Measurements from ENCODE around the gene DLG2. TPM values are rescaled to one million over a fixed set of nuclear protein-coding genes. Genes with fewer than 3 reads are reported as not detected.

The DLG2 gene
- polyA plus RNA-seq, 2 donors, result 2.6 to 6.7 TPM

DNA sequence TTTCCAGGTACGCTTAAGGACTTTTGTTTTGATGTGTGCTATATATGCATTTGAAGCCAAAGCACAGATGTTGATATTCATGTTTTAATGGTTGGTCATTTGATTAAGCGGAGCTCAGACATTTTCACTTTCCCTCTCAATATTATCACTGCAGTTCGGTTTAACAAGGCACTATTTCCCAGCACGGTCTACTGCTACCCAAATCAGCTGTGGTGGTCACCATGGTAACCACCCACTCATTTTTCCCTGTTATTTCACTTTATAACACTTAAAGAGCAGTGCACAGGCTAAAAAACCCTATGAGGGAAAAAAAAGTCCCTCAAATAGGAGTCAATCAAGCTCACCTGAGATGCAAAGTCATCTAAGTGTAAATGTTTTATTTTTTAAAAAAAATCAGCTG is 1901.4 kb downstream of the DLG2 start:
- no peaks in the 10 kb centered on the region for H3K4me1 ChIP-seq (ENCODE audit: control insufficient read depth in 2 of 2, insufficient read depth in 2 of 2, low read length in 1 of 2)
- no peaks in the 10 kb centered on the region for H3K9me3 ChIP-seq (ENCODE audit: control insufficient read depth in 2 of 2, insufficient read depth in 1 of 2, low read depth in 1 of 2, low read length in 1 of 2)
- H3K27me3 ChIP-seq (ENCODE audit: control insufficient read depth in 1 of 2, insufficient read depth in 2 of 2, low read length in 2 of 2), result no peaks in the 10 kb centered on the region
- WGBS, 2 donors, result 30 to 40% methylated on average over 4 of the region's 4 CpGs
- no peak overlapping the region for H3K27ac ChIP-seq (ENCODE audit: low read depth in 2 of 2, low read length in 1 of 2)
- H3K4me3 ChIP-seq (ENCODE audit: low read depth in 1 of 2, low read length in 2 of 2), result no peak overlapping the region
- no peaks in the 10 kb centered on the region for H3K36me3 ChIP-seq (ENCODE audit: control insufficient read depth in 2 of 2, insufficient read depth in 2 of 2, low read length in 1 of 2)

DNA sequence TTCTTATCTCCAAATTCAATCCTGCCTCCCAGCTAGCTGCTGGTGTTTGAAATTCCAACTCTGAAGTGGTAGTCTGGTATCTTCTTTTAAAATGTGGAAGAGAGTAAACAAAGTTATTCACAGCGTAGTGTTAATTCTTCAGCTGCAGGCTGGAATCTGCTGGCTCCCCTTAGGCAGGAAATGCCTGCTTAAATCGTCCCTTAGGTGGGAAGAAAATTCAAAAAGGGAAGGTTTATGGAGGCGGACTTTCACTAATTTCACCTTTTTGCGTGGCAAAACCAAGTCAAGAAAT is 1901.9 kb downstream of the DLG2 start:
- Histone ChIP-seq H3K27ac (ENCODE audit: low read depth in 2 of 2, low read length in 1 of 2) (peak overlapping the region; percentile 48 to 60), H3K27me3 (ENCODE audit: control insufficient read depth in 1 of 2, insufficient read depth in 2 of 2, low read length in 2 of 2) (no peaks in the 10 kb centered on the region), H3K4me3 (ENCODE audit: low read depth in 1 of 2, low read length in 2 of 2) (peak overlapping the region in 1 of 2 donors; percentile 46), H3K4me1 (ENCODE audit: control insufficient read depth in 2 of 2, insufficient read depth in 2 of 2, low read length in 1 of 2) (no peaks in the 10 kb centered on the region), H3K36me3 (ENCODE audit: control insufficient read depth in 2 of 2, insufficient read depth in 2 of 2, low read length in 1 of 2) (no peaks in the 10 kb centered on the region), H3K9me3 (ENCODE audit: control insufficient read depth in 2 of 2, insufficient read depth in 1 of 2, low read depth in 1 of 2, low read length in 1 of 2) (no peaks in the 10 kb centered on the region)
- whole genome bisulfite sequencing, 2 donors, result 7 to 15% methylated on average over 4 of the region's 4 CpGs

DNA sequence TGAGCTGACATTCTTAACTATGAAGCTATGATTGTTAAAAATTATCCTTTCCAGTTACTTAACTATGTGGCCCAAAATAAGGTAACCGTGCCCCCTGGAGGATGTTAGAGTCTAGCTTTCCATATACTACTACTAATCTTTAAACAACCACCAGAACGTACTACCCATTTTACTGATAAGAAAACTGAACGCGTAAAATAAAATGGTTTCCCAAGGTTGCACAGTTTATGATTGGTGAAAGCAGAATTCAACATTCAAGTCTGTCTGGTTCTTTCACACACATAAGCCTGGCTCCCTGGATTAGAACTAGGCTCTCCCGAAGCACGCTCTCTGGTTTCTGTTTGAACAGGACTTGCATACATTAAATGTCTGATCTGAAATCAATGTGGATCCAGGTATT is 1903.1 kb downstream of the DLG2 start:
- Histone ChIP-seq H3K9me3 (ENCODE audit: control insufficient read depth in 2 of 2, insufficient read depth in 1 of 2, low read depth in 1 of 2, low read length in 1 of 2) (no peaks in the 10 kb centered on the region), H3K27me3 (ENCODE audit: control insufficient read depth in 1 of 2, insufficient read depth in 2 of 2, low read length in 2 of 2) (no peaks in the 10 kb centered on the region), H3K4me3 (ENCODE audit: low read depth in 1 of 2, low read length in 2 of 2) (peak overlapping the region in 1 of 2 donors; percentile 46), H3K27ac (ENCODE audit: low read depth in 2 of 2, low read length in 1 of 2) (peak overlapping the region in 1 of 2 donors; percentile 60), H3K36me3 (ENCODE audit: control insufficient read depth in 2 of 2, insufficient read depth in 2 of 2, low read length in 1 of 2) (no peaks in the 10 kb centered on the region), H3K4me1 (ENCODE audit: control insufficient read depth in 2 of 2, insufficient read depth in 2 of 2, low read length in 1 of 2) (no peaks in the 10 kb centered on the region)
- 17 to 20% methylated on average over 6 of the region's 6 CpGs for WGBS, 2 donors

DNA sequence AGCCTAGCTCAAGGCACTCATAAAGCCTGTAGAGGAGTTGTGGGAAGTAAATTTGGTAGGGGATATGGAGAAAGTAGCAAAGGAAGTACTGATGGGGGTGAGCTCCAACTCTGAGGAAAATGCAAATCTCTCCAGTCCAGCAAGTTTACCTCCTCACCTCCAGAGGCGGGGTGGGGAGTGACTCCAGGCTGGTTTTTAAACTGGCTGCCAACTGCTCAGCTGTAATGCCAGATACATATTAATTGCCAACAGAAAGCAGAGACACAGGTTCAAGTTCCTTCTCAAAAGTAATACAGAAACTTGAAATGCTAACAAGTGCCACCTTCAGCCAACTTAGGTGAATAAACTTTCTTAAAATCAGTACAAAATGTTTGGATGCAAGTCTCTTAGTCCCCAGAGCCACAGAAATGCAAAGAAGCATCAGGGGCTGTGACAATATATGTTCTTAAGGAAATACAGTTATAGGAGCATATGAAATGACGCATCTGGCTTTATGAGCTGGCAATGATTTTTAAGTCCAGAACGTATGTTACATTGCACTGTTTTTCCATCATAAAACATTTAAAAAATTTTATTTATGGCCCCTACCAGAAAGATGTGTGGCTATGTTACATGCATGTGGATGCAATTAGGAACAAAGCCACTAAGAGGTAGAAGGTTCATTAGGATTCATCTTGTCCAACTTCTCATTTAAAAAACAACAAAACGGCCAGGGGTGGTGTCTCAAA is 1904.6 kb downstream of the DLG2 start:
- Histone ChIP-seq H3K27me3 (ENCODE audit: control insufficient read depth in 1 of 2, insufficient read depth in 2 of 2, low read length in 2 of 2) (peaks cover 0 to 3% of the 10 kb centered on the region in 2 donors), H3K4me1 (ENCODE audit: control insufficient read depth in 2 of 2, insufficient read depth in 2 of 2, low read length in 1 of 2) (no peaks in the 10 kb centered on the region), H3K9me3 (ENCODE audit: control insufficient read depth in 2 of 2, insufficient read depth in 1 of 2, low read depth in 1 of 2, low read length in 1 of 2) (no peaks in the 10 kb centered on the region), H3K27ac (ENCODE audit: low read depth in 2 of 2, low read length in 1 of 2) (peak overlapping the region; percentile 15 to 55), H3K4me3 (ENCODE audit: low read depth in 1 of 2, low read length in 2 of 2) (no peak overlapping the region), H3K36me3 (ENCODE audit: control insufficient read depth in 2 of 2, insufficient read depth in 2 of 2, low read length in 1 of 2) (no peaks in the 10 kb centered on the region)
- 62% methylated on average over 4 of the region's 4 CpGs for WGBS, 2 donors

DNA sequence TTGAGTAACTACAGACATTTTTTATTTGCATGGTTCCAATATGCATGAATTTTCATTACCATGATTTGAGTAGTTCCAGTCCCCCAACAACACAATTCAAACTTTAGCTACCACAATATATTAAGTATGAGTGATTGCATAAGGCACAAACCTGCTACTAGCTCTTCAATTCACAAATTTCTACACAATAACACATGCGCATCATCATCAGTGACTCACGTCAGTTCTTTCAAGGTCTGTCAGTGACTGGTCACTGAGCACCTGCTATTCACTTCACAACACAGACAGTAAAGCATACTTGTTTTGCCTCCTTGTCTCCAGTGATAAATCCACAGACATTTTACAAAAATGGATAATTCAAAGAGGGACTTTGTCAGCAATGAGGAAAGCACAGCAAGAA is 1905.9 kb downstream of the DLG2 start:
- 61 to 65% methylated on average over 2 of the region's 2 CpGs for WGBS, 2 donors
- Histone ChIP-seq H3K4me1 (ENCODE audit: control insufficient read depth in 2 of 2, insufficient read depth in 2 of 2, low read length in 1 of 2) (no peaks in the 10 kb centered on the region), H3K9me3 (ENCODE audit: control insufficient read depth in 2 of 2, insufficient read depth in 1 of 2, low read depth in 1 of 2, low read length in 1 of 2) (no peaks in the 10 kb centered on the region)

DNA sequence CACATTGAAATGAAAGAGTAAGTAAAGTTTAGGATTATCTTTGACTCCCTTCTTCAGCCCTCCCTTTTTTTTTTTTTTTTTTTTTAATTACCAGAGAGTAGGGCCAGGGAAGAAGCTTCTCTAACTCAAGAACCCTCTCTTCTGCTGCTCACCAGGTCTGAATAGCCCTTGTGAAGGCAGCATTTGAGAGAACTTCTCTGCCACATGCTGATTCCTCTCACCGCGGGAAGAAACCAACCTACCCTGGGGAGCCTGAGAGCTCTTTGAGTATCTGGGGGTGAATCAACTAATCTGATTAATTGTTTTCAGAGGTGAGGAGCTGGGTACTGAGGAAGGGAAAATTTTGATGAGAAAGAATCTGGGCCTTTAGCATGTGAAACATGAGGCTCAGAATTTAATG is 1906.5 kb downstream of the DLG2 start:
- H3K9me3 ChIP-seq (ENCODE audit: control insufficient read depth in 2 of 2, insufficient read depth in 1 of 2, low read depth in 1 of 2, low read length in 1 of 2), result no peaks in the 10 kb centered on the region
- no peak overlapping the region for H3K27ac ChIP-seq (ENCODE audit: low read depth in 2 of 2, low read length in 1 of 2)
- H3K27me3 ChIP-seq (ENCODE audit: control insufficient read depth in 1 of 2, insufficient read depth in 2 of 2, low read length in 2 of 2), result peaks cover 0 to 3% of the 10 kb centered on the region in 2 donors
- H3K4me1 ChIP-seq (ENCODE audit: control insufficient read depth in 2 of 2, insufficient read depth in 2 of 2, low read length in 1 of 2), result no peaks in the 10 kb centered on the region
- no peaks in the 10 kb centered on the region for H3K36me3 ChIP-seq (ENCODE audit: control insufficient read depth in 2 of 2, insufficient read depth in 2 of 2, low read length in 1 of 2)
- no peak overlapping the region for H3K4me3 ChIP-seq (ENCODE audit: low read depth in 1 of 2, low read length in 2 of 2)
- WGBS, 2 donors, result 80% methylated on average over 2 of the region's 2 CpGs

More for the DNA sequence above, 1905.9 kb downstream of the DLG2 start:
- Histone ChIP-seq H3K27ac (ENCODE audit: low read depth in 2 of 2, low read length in 1 of 2) (no peak overlapping the region), H3K4me3 (ENCODE audit: low read depth in 1 of 2, low read length in 2 of 2) (no peak overlapping the region), H3K27me3 (ENCODE audit: control insufficient read depth in 1 of 2, insufficient read depth in 2 of 2, low read length in 2 of 2) (peaks cover 0 to 3% of the 10 kb centered on the region in 2 donors), H3K36me3 (ENCODE audit: control insufficient read depth in 2 of 2, insufficient read depth in 2 of 2, low read length in 1 of 2) (no peaks in the 10 kb centered on the region)

DNA sequence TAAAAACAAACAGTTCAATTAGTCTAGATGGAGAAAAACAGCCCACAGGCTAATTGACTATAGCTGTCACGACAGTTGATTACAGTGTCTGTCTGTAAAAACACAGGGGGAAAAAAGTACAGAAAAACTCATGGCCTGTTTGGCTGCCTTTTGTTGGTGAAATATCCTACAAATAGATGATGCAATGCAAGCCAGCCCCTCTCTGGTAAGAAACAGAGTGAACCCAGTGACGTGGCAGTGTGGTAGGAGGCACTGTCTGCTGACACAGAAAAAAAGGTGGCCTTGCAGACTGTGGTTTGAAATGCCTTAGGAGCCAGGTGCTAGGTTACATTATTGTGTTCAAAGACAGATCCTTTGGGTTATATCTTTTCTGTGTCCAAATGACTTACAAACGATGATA is 1909.6 kb downstream of the DLG2 start:
- Histone ChIP-seq H3K4me1 (ENCODE audit: control insufficient read depth in 2 of 2, insufficient read depth in 2 of 2, low read length in 1 of 2) (no peaks in the 10 kb centered on the region), H3K27me3 (ENCODE audit: control insufficient read depth in 1 of 2, insufficient read depth in 2 of 2, low read length in 2 of 2) (peaks cover 0 to 3% of the 10 kb centered on the region in 2 donors), H3K27ac (ENCODE audit: low read depth in 2 of 2, low read length in 1 of 2) (no peak overlapping the region), H3K9me3 (ENCODE audit: control insufficient read depth in 2 of 2, insufficient read depth in 1 of 2, low read depth in 1 of 2, low read length in 1 of 2) (no peaks in the 10 kb centered on the region), H3K36me3 (ENCODE audit: control insufficient read depth in 2 of 2, insufficient read depth in 2 of 2, low read length in 1 of 2) (no peaks in the 10 kb centered on the region), H3K4me3 (ENCODE audit: low read depth in 1 of 2, low read length in 2 of 2) (no peak overlapping the region)
- WGBS, 2 donors, result 77 to 83% methylated on average over 3 of the region's 3 CpGs

DNA sequence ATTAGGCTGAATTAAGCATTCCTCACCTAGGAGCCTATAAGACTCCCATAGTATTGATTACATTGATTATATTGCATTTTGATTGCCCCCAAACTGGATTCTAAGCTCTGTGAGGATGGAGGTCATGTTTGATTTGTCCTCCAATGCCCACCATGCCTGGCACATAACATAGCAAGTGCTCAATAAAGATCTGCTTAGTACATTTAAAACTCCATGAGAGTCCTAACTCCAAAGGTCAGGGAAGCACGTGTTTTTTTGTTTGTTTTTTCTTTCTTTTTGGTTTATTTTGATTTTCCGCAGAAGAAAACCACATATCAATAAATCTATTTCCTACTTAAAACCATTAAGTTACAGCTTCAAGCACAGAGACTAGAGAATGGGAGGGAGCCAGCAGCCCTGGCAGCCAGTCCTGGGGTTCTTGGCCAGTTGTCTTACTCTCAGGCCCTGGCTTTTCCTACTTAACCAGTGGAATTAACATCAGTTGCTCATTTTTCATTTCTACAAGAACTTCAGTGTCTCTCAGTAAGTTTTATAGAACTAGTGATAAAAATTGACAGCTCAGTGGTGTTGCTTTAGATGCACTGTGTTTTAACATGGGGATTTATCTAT is 1911.1 kb downstream of the DLG2 start:
- H3K4me1 ChIP-seq (ENCODE audit: control insufficient read depth in 2 of 2, insufficient read depth in 2 of 2, low read length in 1 of 2), result no peaks in the 10 kb centered on the region
- 70 to 72% methylated on average over 2 of the region's 2 CpGs for WGBS, 2 donors
- H3K4me3 ChIP-seq (ENCODE audit: low read depth in 1 of 2, low read length in 2 of 2), result no peak overlapping the region
- no peaks in the 10 kb centered on the region for H3K36me3 ChIP-seq (ENCODE audit: control insufficient read depth in 2 of 2, insufficient read depth in 2 of 2, low read length in 1 of 2)
- peaks cover 0 to 3% of the 10 kb centered on the region in 2 donors for H3K27me3 ChIP-seq (ENCODE audit: control insufficient read depth in 1 of 2, insufficient read depth in 2 of 2, low read length in 2 of 2)
- peak overlapping the region in 1 of 2 donors; percentile 43 for H3K27ac ChIP-seq (ENCODE audit: low read depth in 2 of 2, low read length in 1 of 2)
- H3K9me3 ChIP-seq (ENCODE audit: control insufficient read depth in 2 of 2, insufficient read depth in 1 of 2, low read depth in 1 of 2, low read length in 1 of 2), result no peaks in the 10 kb centered on the region

DNA sequence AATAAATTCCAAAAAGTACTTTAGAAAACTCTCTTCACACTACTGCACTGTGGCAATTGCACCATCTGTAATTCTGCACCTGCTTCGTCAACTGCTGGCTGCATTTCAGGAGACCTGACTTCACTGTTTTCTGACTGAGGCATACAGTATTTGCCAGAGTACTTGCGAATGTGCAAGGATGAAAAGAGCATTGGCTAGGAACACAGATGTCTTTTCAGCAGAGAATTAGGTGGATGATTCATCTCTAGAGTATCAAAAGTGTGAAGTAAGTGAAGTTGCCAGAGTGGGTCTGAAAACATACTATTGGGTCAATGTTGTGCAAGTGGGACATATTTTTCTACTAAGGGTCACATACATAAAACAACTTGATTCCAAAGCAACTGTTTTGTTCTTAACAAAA is 1913.4 kb downstream of the DLG2 start:
- Histone ChIP-seq H3K27ac (ENCODE audit: low read depth in 2 of 2, low read length in 1 of 2) (no peak overlapping the region), H3K36me3 (ENCODE audit: control insufficient read depth in 2 of 2, insufficient read depth in 2 of 2, low read length in 1 of 2) (no peaks in the 10 kb centered on the region), H3K27me3 (ENCODE audit: control insufficient read depth in 1 of 2, insufficient read depth in 2 of 2, low read length in 2 of 2) (peaks cover 0 to 3% of the 10 kb centered on the region in 2 donors), H3K9me3 (ENCODE audit: control insufficient read depth in 2 of 2, insufficient read depth in 1 of 2, low read depth in 1 of 2, low read length in 1 of 2) (no peaks in the 10 kb centered on the region), H3K4me1 (ENCODE audit: control insufficient read depth in 2 of 2, insufficient read depth in 2 of 2, low read length in 1 of 2) (no peaks in the 10 kb centered on the region), H3K4me3 (ENCODE audit: low read depth in 1 of 2, low read length in 2 of 2) (no peak overlapping the region)
- 37 to 50% methylated on average over 2 of the region's 2 CpGs for WGBS, 2 donors

DNA sequence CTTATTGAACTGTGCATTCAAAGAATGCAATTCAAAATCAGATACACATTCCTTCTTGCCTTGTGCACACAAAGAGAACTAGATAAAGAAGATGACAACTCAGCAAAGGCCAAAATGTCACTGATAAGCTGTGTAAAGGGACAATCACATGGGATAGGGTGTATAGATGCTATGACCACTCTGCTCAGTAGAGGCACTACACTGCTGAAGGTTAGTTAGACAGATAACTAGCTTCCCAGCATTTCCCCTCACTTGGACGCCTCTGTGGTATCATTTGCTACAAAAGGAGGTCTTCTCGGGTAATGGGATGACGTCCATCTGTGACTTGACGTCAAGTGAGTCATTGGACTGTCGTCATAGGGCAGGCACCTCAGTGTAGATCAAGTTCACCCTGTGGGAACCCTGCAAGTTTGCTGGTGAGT is 1916.0 kb downstream of the DLG2 start:
- H3K4me3 ChIP-seq (ENCODE audit: low read depth in 1 of 2, low read length in 2 of 2), result no peak overlapping the region
- 82 to 89% methylated on average over 5 of the region's 5 CpGs for WGBS, 2 donors
- no peak overlapping the region for H3K27ac ChIP-seq (ENCODE audit: low read depth in 2 of 2, low read length in 1 of 2)
- no peaks in the 10 kb centered on the region for H3K4me1 ChIP-seq (ENCODE audit: control insufficient read depth in 2 of 2, insufficient read depth in 2 of 2, low read length in 1 of 2)
- H3K9me3 ChIP-seq (ENCODE audit: control insufficient read depth in 2 of 2, insufficient read depth in 1 of 2, low read depth in 1 of 2, low read length in 1 of 2), result no peaks in the 10 kb centered on the region
- H3K27me3 ChIP-seq (ENCODE audit: control insufficient read depth in 1 of 2, insufficient read depth in 2 of 2, low read length in 2 of 2), result no peaks in the 10 kb centered on the region
- no peaks in the 10 kb centered on the region for H3K36me3 ChIP-seq (ENCODE audit: control insufficient read depth in 2 of 2, insufficient read depth in 2 of 2, low read length in 1 of 2)
